Fibroblast of pulmonary artery (primary cell): ENCODE results near the gene LLGL1.
A peak's percentile ranks its signal among the peaks of the same experiment; 100 is the strongest.

Experiments used
- DNase-seq: peaks from one replicate; pipeline ENCODE4 v3.0.0-alpha.2; 2010; ENCODE audit warnings: low read depth
- H3K4me3 ChIP-seq: replicated peaks from 2 replicates; pipeline ENCODE4 v1.5.1; 2011; ENCODE audit warnings: low read depth, mild to moderate bottlenecking, control low read depth, low read length, moderate library complexity
- CTCF ChIP-seq: IDR thresholded peaks from 2 replicates; pipeline ENCODE4 v1.5.1; 2011; ENCODE audit warnings: mild to moderate bottlenecking, control low read depth, low read length, inconsistent platforms; ENCODE audit errors: missing control alignments

The LLGL1 gene

DNA sequence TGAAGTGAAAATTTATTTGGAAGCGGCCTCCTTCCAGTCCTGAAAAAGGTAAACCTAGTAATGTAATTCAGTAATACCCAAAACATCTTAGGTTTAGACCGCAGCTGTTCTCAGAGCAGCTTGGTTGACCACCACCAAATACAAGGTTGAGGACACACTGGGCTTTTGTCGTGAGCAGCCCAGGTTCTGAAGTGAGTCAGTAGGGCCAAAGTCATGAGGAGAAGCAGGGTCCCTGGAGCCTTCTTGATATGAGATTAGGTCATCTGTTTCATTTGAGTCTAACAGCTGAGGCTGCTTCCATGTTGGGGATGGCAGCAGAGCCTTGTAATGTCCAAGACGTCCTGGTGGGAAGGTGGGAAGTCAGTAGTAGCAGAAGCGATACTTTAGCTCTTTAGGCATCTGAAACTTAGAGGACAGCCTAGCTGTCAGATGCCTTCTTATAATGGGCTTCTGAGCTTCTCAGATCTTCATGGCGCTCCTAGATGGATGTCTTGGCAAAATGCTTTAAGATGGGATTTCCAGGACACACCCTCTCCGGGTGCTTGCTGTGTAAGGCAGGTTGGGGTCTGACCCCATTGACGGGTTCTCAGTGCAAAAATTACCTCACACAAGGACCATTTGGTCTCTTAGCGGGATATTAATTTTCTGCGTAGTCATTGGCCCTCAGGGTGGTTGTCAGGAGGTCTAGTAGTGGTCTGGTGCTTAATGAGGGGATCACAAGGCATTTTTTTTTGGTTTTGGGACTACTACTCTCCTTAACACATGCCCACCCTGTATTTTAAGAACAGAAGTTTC, 39.4 kb upstream of the LLGL1 start:
- H3K4me3 ChIP-seq = peak overlapping the region; percentile 75
- TF ChIP-seq CTCF = no peak
- no peak for DNase-seq

GRCh38 chr17:18186627-18186982, 38.8 kb upstream of the LLGL1 start:
- no peak for TF ChIP-seq CTCF
- H3K4me3 ChIP-seq = peak overlapping the region; percentile 75
- DNase-seq = peak; percentile 78

DNA sequence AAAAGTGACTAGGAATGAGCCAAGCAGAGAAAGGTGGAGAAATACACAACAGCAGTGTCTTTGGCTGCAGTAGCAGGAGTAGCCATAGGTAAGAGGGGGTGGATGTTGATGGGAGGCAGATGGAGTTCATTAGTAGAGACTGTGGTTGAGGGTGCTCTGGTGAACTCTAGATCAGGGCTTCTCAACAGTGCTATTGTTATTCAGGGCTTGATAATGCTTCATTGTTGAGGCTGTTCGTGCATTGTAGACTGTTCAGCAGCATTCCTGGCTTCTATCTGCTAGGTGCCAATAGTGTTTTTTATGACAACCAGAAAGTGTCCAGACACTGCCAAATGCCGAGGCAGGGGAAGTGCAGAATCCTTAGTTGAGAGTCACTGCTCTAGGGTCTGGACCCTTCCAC, 38.2 kb upstream of the LLGL1 start:
- peak overlapping the region; percentile 75 for H3K4me3 ChIP-seq
- DNase-seq = peak; percentile 14
- no peak for TF ChIP-seq CTCF

- DNase-seq = peak; percentile 41
- H3K4me3 ChIP-seq = peak overlapping the region; percentile 75
- no peak for TF ChIP-seq CTCF
These were observed 37.3 kb upstream of the LLGL1 start for GRCh38 chr17:18187821-18188761.

GRCh38 chr17:18190628-18191235, 34.7 kb upstream of the LLGL1 start:
- no peak overlapping the region for H3K4me3 ChIP-seq
- DNase-seq = no peak
- TF ChIP-seq CTCF = no peak

DNA sequence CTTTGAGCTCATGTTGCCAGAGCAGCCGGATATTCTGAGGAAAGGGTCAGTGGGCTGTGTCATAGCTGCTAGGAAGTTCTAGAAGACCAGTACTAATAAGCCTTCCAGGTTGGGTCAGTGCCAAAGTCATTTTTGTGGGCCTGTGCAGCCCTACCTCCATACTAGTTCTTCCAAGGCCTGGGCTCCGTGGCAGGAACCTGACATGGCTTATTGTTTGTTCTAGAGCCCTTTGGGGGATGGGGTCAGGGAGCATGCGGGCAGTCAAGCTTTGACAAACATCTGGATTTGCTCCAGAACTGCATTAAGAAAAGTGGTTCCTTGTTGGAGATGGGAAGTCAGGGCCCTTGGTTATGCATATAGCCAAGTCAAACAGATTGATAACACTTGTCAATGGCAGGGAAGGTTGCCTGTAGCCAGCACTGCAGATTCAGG, 34.2 kb upstream of the LLGL1 start:
- no peak for TF ChIP-seq CTCF
- H3K4me3 ChIP-seq = no peak overlapping the region
- peak; percentile 34 for DNase-seq
